HepG2 (cell line): ENCODE measurements around the gene MEX3C. TPM values are rescaled to one million over a fixed set of nuclear protein-coding genes. Genes with fewer than 3 reads are reported as not detected.

Source experiments
- AGO1 ChIP-seq: fragments of 200-400 bp; formaldehyde crosslinking; IDR thresholded peaks from 2 replicates; pipeline ENCODE4 v1.6.1; 2017; ENCODE audit warnings: mild to moderate bottlenecking, low read depth, low read length, moderate library complexity; ENCODE audit not compliant: poor library complexity, severe bottlenecking
- ELF4 ChIP-seq: sonication (generic); formaldehyde crosslinking; IDR thresholded peaks from 2 replicates; pipeline ENCODE4 v1.5.0; 2020; ENCODE audit warnings: missing genetic modification reagents, mild to moderate bottlenecking, moderate library complexity, borderline replicate concordance
- GTF3A ChIP-seq: sonication (generic); formaldehyde crosslinking; conservative IDR thresholded peaks from 2 replicates; pipeline ENCODE4 v1.4.0; 2020; ENCODE audit warnings: mild to moderate bottlenecking, missing genetic modification reagents
- HCFC1 ChIP-seq: fragments of 150-350 bp; IDR thresholded peaks from 2 replicates; pipeline ENCODE4 v1.6.1; 2014; ENCODE audit warnings: low read depth, low read length
- HIVEP1 ChIP-seq: sonication (generic); formaldehyde crosslinking; IDR thresholded peaks from 2 replicates; pipeline ENCODE4 v1.4.0; 2020; ENCODE audit warnings: mild to moderate bottlenecking, missing genetic modification reagents
- HMGA1 ChIP-seq: sonication (generic); formaldehyde crosslinking; conservative IDR thresholded peaks from 2 replicates; pipeline ENCODE4 v1.4.0; 2020; ENCODE audit warnings: missing genetic modification reagents
- HNF4G ChIP-seq, 2 experiments: sonication (generic) in 1 of 2; formaldehyde crosslinking in 1 of 2; IDR thresholded peaks; 2 replicates each; pipeline versions ENCODE4 v1.4.0 to v1.6.1; 2011 to 2020; ENCODE audit warnings: borderline replicate concordance in 2 of 2, low read depth in 2 of 2, mild to moderate bottlenecking in 2 of 2, low read length in 1 of 2, missing genetic modification reagents in 1 of 2, moderate library complexity in 1 of 2
- MAFK ChIP-seq, 2 experiments: IDR thresholded peaks in 1 of 2; conservative IDR thresholded peaks in 1 of 2; 2 replicates each; pipeline ENCODE4 v1.6.1; 2011; ENCODE audit warnings: improper control_type of control experiment in 2 of 2, low read length in 2 of 2
- MEIS1 ChIP-seq: sonication (generic); formaldehyde crosslinking; IDR thresholded peaks from 2 replicates; pipeline ENCODE4 v1.9.0; 2021; ENCODE audit warnings: mild to moderate bottlenecking, missing genetic modification reagents, moderate library complexity, borderline replicate concordance
- RBM39 ChIP-seq: fragments of 200-400 bp; formaldehyde crosslinking; IDR thresholded peaks from one replicate; pipeline ENCODE4 v1.6.1; 2018; ENCODE audit warnings: antibody characterized with exemption, mild to moderate bottlenecking, low read depth, low read length; ENCODE audit not compliant: poor library complexity, severe bottlenecking
- SALL2 ChIP-seq: sonication (generic); formaldehyde crosslinking; IDR thresholded peaks from 2 replicates; pipeline ENCODE4 v1.8.1; 2023; ENCODE audit warnings: mild to moderate bottlenecking, missing genetic modification reagents, inconsistent platforms
- SCMH1 ChIP-seq: sonication (generic); formaldehyde crosslinking; IDR thresholded peaks from 2 replicates; pipeline ENCODE4 v1.9.0; 2021; ENCODE audit warnings: missing genetic modification reagents, mild to moderate bottlenecking, borderline replicate concordance
- SMARCC2 ChIP-seq: fragments of 450-650 bp; IDR thresholded peaks from 2 replicates; pipeline ENCODE4 v1.6.1; 2017; ENCODE audit warnings: antibody characterized with exemption, mild to moderate bottlenecking
- SOX5 ChIP-seq: IDR thresholded peaks from 2 replicates; pipeline ENCODE4 v1.6.1; 2016; ENCODE audit warnings: borderline replicate concordance
- TAF1 ChIP-seq: sonication (generic); formaldehyde crosslinking; IDR thresholded peaks from 2 replicates; pipeline ENCODE4 v1.4.0; 2020; ENCODE audit warnings: missing genetic modification reagents
- TOPORS ChIP-seq: sonication (generic); formaldehyde crosslinking; IDR thresholded peaks from 2 replicates; pipeline ENCODE4 v1.8.0; 2023; ENCODE audit warnings: mild to moderate bottlenecking, missing genetic modification reagents
- ZC3H4 ChIP-seq: sonication (generic); formaldehyde crosslinking; IDR thresholded peaks from 2 replicates; pipeline ENCODE4 v1.4.0; 2020; ENCODE audit warnings: missing genetic modification reagents, borderline replicate concordance
- ZFP82 ChIP-seq: sonication (generic); formaldehyde crosslinking; IDR thresholded peaks from 2 replicates; pipeline ENCODE4 v1.5.1; 2020; ENCODE audit warnings: mild to moderate bottlenecking, missing genetic modification reagents, borderline replicate concordance
- ZNF256 ChIP-seq: sonication (generic); formaldehyde crosslinking; conservative IDR thresholded peaks from 2 replicates; pipeline ENCODE4 v1.4.0; 2020; ENCODE audit warnings: missing genetic modification reagents
- ZNF501 ChIP-seq: sonication (generic); formaldehyde crosslinking; IDR thresholded peaks from 2 replicates; pipeline ENCODE4 v1.5.1; 2020; ENCODE audit warnings: mild to moderate bottlenecking, moderate library complexity, missing genetic modification reagents
- ZNF766 ChIP-seq: sonication (generic); formaldehyde crosslinking; IDR thresholded peaks from 2 replicates; pipeline ENCODE4 v1.5.0; 2020; ENCODE audit warnings: missing genetic modification reagents, borderline replicate concordance
- ZNF772 ChIP-seq: sonication (generic); formaldehyde crosslinking; IDR thresholded peaks from 2 replicates; pipeline ENCODE4 v1.5.0; 2020; ENCODE audit warnings: mild to moderate bottlenecking, missing genetic modification reagents
- ZSCAN21 ChIP-seq: sonication (generic); formaldehyde crosslinking; IDR thresholded peaks from 2 replicates; pipeline ENCODE4 v1.8.0; 2022; ENCODE audit warnings: mild to moderate bottlenecking, missing genetic modification reagents, moderate library complexity, borderline replicate concordance
- polyA plus RNA-seq, 8 experiments: library from polyadenylated mRNA; depleted of rRNA in 3 of 8; stranded (reverse) in 7 of 8; unstranded in 1 of 8; fragments of >200 nt; fragmentation: Illumina TruSeq in 4 of 8; extraction: Trizol in 4 of 8; gene quantifications; 2 replicates each; pipeline versions ENCODE4 v1.2.1 to v1.2.3, GENCODE V29; 2011 to 2016; ENCODE audit warnings: low read depth in 4 of 8, missing spikeins in 1 of 8, mixed read lengths in 1 of 8; ENCODE audit not compliant: insufficient read depth in 1 of 8
- total RNA-seq, 5 experiments: library from RNA; depleted of rRNA; stranded (reverse); fragments of >200 nt; fragmentation: Illumina TruSeq; extraction: Trizol; gene quantifications; 2 replicates each; pipeline ENCODE4 v1.2.3, GENCODE V29; 2016; ENCODE audit warnings: low read depth in 1 of 5
- TF ChIP-seq, protein P1 (sequence below): sonication (generic); formaldehyde crosslinking; IDR thresholded peaks from 2 replicates; pipeline ENCODE4 v1.5.0; 2020; ENCODE audit warnings: missing genetic modification reagents
- TF ChIP-seq, protein P2 (sequence below): sonication (generic); formaldehyde crosslinking; conservative IDR thresholded peaks from 2 replicates; pipeline ENCODE4 v1.4.0; 2020; ENCODE audit warnings: missing genetic modification reagents
- TF ChIP-seq, protein P3 (sequence below): sonication (generic); formaldehyde crosslinking; IDR thresholded peaks from 2 replicates; pipeline ENCODE4 v1.4.0; 2020; ENCODE audit warnings: missing genetic modification reagents

MEX3C gene
- total and polyA plus RNA-seq, 2 of the 13 experiments (the other 11 are each of a cell fraction or from before 2014, with no cell fraction given), result 34.8 to 36.4 TPM

DNA sequence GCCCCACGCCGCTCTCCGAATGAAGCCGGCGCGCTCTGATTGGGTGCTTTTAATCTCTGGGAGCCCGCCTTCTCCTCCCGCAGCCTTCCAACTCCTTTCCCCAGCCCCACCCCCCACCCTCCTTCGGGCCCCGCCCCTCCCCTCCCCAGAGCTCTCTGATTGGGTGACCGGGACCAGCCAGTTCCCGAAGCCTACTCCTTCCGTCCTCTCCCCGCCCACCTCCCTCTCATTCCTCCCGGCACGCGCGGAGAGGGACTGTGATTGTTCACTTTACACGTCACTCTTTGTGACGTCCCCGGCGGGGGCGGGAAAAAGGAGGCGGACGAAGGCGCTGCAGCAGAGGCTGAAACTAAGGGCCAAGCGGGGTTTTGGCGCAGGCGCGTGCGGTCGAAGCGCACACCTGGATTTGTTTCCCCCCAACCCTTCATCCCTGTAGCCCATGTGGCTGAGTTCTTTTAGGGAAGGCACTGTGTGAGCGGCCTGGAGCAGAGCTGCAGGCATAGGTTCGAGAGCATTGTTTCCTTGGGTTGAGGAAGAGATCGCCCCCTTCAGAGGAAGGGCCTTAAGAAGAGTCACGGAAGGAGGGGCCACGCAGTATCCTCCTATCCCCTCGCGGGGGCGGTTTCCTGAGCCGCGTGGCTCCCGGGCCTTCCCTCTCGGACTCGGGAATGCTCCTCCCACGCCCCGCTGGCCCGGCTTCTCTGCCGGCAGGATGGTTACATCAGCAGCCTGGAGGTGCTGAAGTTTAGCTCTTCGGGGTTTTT lies at the start of gene MEX3C (continued):
- peak; percentile 77 for TF ChIP-seq ZNF501 (CRISPR knock-in tag)
- TF ChIP-seq HIVEP1, result peak; percentile 84
- no peak; the same call in 1 of the 2 replicates for TF ChIP-seq SOX5 (CRISPR knock-in tag)
- TF ChIP-seq RBM39, result peak; percentile 68
- no peak for TF ChIP-seq HNF4G (IDR thresholded peaks at IDR 0.05; ENCODE audit: borderline replicate concordance, low read depth, low read length)
- TF ChIP-seq HNF4G (CRISPR knock-in tag; IDR thresholded peaks at IDR 0.05; ENCODE audit: borderline replicate concordance, low read depth), result no peak
- peak; percentile 55; the same call in 1 of the 2 replicates for TF ChIP-seq ELF4 (CRISPR knock-in tag)
- peak; percentile 76 for TF ChIP-seq ZC3H4
- peak; percentile 58 for TF ChIP-seq ZNF772
- no peak for TF ChIP-seq MAFK (conservative IDR thresholded peaks at IDR 0.05 in 1 of 2, IDR thresholded peaks at IDR 0.05 in 1 of 2; ENCODE audit: low read length in 2 of 2)
- 0 out of 2 replicates have a peak, but pooled peaks have one; percentile 43 for TF ChIP-seq ZFP82 (CRISPR knock-in tag)
- TF ChIP-seq GTF3A, result no peak
- peak; percentile 87 for TF ChIP-seq TAF1 (CRISPR knock-in tag)
- TF ChIP-seq, protein P1, sequence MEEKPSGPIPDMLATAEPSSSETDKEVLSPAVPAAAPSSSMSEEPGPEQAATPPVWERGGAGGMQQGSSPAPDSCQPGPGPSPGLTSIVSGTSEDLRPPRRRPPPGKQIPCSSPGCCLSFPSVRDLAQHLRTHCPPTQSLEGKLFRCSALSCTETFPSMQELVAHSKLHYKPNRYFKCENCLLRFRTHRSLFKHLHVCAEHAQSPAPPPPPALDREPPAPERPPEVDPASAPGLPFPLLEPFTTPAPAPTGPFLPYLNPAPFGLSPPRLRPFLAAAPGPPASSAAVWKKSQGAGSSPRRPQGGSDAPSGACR (CRISPR knock-in tag), result no peak
- TF ChIP-seq HMGA1, result no peak
- no peak; the same call in none of the 2 replicates for TF ChIP-seq ZSCAN21 (CRISPR knock-in tag)
- no peak for TF ChIP-seq HCFC1
- no peak for TF ChIP-seq AGO1
- no peak for TF ChIP-seq SCMH1 (CRISPR knock-in tag)
- TF ChIP-seq ZNF256 (CRISPR knock-in tag), result no peak
- TF ChIP-seq ZNF766 (CRISPR knock-in tag), result peak; percentile 78; the same call in 1 of the 2 replicates
- no peak for TF ChIP-seq MEIS1 (CRISPR knock-in tag)
- peak; percentile 79 for TF ChIP-seq SALL2 (CRISPR knock-in tag)
- TF ChIP-seq, protein P2, sequence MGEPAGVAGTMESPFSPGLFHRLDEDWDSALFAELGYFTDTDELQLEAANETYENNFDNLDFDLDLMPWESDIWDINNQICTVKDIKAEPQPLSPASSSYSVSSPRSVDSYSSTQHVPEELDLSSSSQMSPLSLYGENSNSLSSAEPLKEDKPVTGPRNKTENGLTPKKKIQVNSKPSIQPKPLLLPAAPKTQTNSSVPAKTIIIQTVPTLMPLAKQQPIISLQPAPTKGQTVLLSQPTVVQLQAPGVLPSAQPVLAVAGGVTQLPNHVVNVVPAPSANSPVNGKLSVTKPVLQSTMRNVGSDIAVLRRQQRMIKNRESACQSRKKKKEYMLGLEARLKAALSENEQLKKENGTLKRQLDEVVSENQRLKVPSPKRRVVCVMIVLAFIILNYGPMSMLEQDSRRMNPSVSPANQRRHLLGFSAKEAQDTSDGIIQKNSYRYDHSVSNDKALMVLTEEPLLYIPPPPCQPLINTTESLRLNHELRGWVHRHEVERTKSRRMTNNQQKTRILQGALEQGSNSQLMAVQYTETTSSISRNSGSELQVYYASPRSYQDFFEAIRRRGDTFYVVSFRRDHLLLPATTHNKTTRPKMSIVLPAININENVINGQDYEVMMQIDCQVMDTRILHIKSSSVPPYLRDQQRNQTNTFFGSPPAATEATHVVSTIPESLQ (CRISPR knock-in tag), result no peak
- no peak for TF ChIP-seq SMARCC2
- peak; percentile 69; the same call in 1 of the 2 replicates for TF ChIP-seq TOPORS (CRISPR knock-in tag)
- TF ChIP-seq, protein P3, sequence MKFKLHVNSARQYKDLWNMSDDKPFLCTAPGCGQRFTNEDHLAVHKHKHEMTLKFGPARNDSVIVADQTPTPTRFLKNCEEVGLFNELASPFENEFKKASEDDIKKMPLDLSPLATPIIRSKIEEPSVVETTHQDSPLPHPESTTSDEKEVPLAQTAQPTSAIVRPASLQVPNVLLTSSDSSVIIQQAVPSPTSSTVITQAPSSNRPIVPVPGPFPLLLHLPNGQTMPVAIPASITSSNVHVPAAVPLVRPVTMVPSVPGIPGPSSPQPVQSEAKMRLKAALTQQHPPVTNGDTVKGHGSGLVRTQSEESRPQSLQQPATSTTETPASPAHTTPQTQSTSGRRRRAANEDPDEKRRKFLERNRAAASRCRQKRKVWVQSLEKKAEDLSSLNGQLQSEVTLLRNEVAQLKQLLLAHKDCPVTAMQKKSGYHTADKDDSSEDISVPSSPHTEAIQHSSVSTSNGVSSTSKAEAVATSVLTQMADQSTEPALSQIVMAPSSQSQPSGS (CRISPR knock-in tag), result peak; percentile 66
